Fibroblast of lung (primary cell): ENCODE measurements around the gene PDCL3.

Experiments
- EZH2 ChIP-seq: IDR thresholded peaks from 2 replicates; pipeline ENCODE4 v1.5.1; 2012; ENCODE audit warnings: low read length, control low read depth, mild to moderate bottlenecking; ENCODE audit errors: missing control alignments
- TF ChIP-seq, protein P1 (sequence below), 2 donors: IDR thresholded peaks in 1 of 2; conservative IDR thresholded peaks in 1 of 2; 1 replicate in 1 of 2; 2 replicates in 1 of 2; pipeline ENCODE4 v1.5.1; 2011 to 2012; ENCODE audit warnings: low read length in 2 of 2, control low read depth in 1 of 2, inconsistent platforms in 1 of 2, low read depth in 1 of 2, mild to moderate bottlenecking in 1 of 2

DNA sequence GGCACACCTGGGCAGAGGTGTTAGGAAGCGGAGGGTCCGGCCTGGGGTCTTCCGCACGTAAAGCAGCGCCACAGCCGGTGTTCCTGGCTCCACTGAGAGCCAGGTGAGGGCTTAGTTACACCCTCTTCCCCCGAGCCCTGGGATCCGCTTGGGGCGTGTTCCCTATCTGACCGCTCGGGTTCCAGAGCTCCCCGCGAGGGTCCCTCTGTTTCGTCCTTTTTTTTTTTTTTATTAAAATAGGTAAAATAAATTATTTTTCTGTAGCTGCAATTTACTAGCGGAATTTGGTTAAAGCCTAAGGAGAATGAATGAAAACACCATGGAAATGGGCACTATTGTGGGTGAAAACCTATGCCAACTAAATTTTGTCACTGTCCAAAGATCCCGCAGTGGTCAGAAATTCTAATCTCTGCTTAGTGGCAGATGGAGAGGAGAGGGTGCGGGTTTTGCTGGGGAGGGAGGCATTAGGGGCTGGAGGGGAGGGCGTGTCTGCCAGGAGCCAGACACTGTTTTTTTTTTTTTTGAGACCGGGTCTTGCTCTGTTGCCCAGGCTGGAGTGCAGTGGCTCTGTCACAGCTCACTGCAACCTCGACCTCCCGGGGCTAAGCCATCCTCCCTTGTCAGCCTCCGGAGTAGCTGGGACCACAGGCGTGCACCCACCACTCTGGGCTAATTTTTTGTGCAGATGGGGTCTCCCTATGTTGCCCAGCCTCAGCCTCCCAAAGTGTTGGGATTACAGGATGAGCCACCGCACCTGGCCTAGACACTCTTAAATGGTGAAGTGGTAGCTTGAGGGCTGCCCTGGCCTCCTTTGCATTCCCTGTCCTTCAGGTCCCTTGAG lies 834 bp downstream of the PDCL3 start:
- TF ChIP-seq, protein P1, sequence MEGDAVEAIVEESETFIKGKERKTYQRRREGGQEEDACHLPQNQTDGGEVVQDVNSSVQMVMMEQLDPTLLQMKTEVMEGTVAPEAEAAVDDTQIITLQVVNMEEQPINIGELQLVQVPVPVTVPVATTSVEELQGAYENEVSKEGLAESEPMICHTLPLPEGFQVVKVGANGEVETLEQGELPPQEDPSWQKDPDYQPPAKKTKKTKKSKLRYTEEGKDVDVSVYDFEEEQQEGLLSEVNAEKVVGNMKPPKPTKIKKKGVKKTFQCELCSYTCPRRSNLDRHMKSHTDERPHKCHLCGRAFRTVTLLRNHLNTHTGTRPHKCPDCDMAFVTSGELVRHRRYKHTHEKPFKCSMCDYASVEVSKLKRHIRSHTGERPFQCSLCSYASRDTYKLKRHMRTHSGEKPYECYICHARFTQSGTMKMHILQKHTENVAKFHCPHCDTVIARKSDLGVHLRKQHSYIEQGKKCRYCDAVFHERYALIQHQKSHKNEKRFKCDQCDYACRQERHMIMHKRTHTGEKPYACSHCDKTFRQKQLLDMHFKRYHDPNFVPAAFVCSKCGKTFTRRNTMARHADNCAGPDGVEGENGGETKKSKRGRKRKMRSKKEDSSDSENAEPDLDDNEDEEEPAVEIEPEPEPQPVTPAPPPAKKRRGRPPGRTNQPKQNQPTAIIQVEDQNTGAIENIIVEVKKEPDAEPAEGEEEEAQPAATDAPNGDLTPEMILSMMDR (conservative IDR thresholded peaks at IDR 0.05 in 1 of 2, IDR thresholded peaks at IDR 0.05 in 1 of 2; ENCODE audit: low read depth in 1 of 2, low read length in 2 of 2) = no peak
- TF ChIP-seq EZH2 = no peak
